GM18507 (cell line): ENCODE data around the gene LRBA.
A peak's percentile ranks its signal among the peaks of the same experiment; 100 is the strongest.
"Not testable (repeated sequence)": the region's sequence is repeated elsewhere in the genome, so short reads cannot be mapped to it uniquely, and the experiment has no call there.

Experiments
- DNase-seq: peaks from one replicate; pipeline ENCODE4 v3.0.0; 2011; ENCODE audit warnings: low read depth; ENCODE audit not compliant: insufficient read length; ENCODE audit errors: extremely low spot score
- FAIRE-seq: peaks from 2 replicates; lab custom pipeline; 2011; peaks lifted over from hg19 to GRCh38; lab: Jason Lieb, UNC

Gene LRBA

GRCh38 chr4:150717952-150718351 is 297.1 kb downstream of the LRBA start:
- DNase-seq (no peak), FAIRE-seq (no peak)

GRCh38 chr4:150714462-150715438 is 300.3 kb downstream of the LRBA start:
- DNase-seq, result no peak
- FAIRE-seq, result no peak

- DNase-seq (no peak), FAIRE-seq (no peak)
Measured at GRCh38 chr4:150713251-150713650, 301.8 kb downstream of the LRBA start.

- FAIRE-seq (peak; percentile 24), DNase-seq (no peak)
Measured at GRCh38 chr4:150710770-150711375, 304.2 kb downstream of the LRBA start.

- DNase-seq (no peak), FAIRE-seq (peak; percentile 24)
Measured at GRCh38 chr4:150708004-150708403, 307.1 kb downstream of the LRBA start.

- DNase-seq (no peak), FAIRE-seq (no peak)
Measured at GRCh38 chr4:150699599-150699998, 315.5 kb downstream of the LRBA start.

GRCh38 chr4:150695162-150695561 is 319.9 kb downstream of the LRBA start:
- DNase-seq (no peak), FAIRE-seq (no peak)

GRCh38 chr4:150694438-150694837 is 320.6 kb downstream of the LRBA start:
- no peak for FAIRE-seq
- no peak for DNase-seq

- no peak for FAIRE-seq
- no peak for DNase-seq
Measured at GRCh38 chr4:150683775-150684350, 331.2 kb downstream of the LRBA start.

- DNase-seq, result no peak
- no peak for FAIRE-seq
Measured at GRCh38 chr4:150682126-150682525, 333.0 kb downstream of the LRBA start.

- DNase-seq (no peak), FAIRE-seq (no peak)
Measured at GRCh38 chr4:150681063-150681462, 334.0 kb downstream of the LRBA start.

GRCh38 chr4:150680651-150681050 is 334.4 kb downstream of the LRBA start:
- no peak for DNase-seq
- no peak for FAIRE-seq

GRCh38 chr4:150679765-150680343 is 335.2 kb downstream of the LRBA start:
- FAIRE-seq, result no peak
- no peak for DNase-seq

GRCh38 chr4:150679018-150679764 is 335.9 kb downstream of the LRBA start:
- DNase-seq, result no peak
- no peak for FAIRE-seq

GRCh38 chr4:150673793-150674192 is 341.3 kb downstream of the LRBA start:
- FAIRE-seq (no peak), DNase-seq (no peak)

GRCh38 chr4:150668824-150669223 is 346.3 kb downstream of the LRBA start:
- DNase-seq (no peak), FAIRE-seq (no peak)

- no peak for FAIRE-seq
- no peak for DNase-seq
Measured at GRCh38 chr4:150664935-150665334, 350.1 kb downstream of the LRBA start.

- no peak for DNase-seq
- no peak for FAIRE-seq
Measured at GRCh38 chr4:150662686-150663085, 352.4 kb downstream of the LRBA start.

- not testable (repeated sequence) for FAIRE-seq, DNase-seq
Measured at GRCh38 chr4:150661551-150661950, 353.5 kb downstream of the LRBA start.
